HG03378 (cell line): ENCODE results near the gene TRIM44.
"Not testable (repeated sequence)": the region's sequence is repeated elsewhere in the genome, so short reads cannot be mapped to it uniquely, and the experiment has no call there.

ENCODE experiments used
- ATAC-seq: cut with Tn5 transposase; IDR thresholded peaks from one replicate; pipeline ENCODE4 v1.9.1; 2021; ENCODE audit warnings: mild to moderate bottlenecking, moderate library complexity; ENCODE audit not compliant: unreplicated experiment

The TRIM44 gene

GRCh38 chr11:35846874-35847273 is 184.3 kb downstream of the TRIM44 start:
- ATAC-seq = no peak

- no peak for ATAC-seq
Observed at GRCh38 chr11:35847473-35847872, 184.9 kb downstream of the TRIM44 start.

GRCh38 chr11:35848616-35849015 is 186.0 kb downstream of the TRIM44 start:
- ATAC-seq = no peak

GRCh38 chr11:35850191-35850590 is 187.6 kb downstream of the TRIM44 start:
- no peak for ATAC-seq

GRCh38 chr11:35851342-35851741 is 188.8 kb downstream of the TRIM44 start:
- no peak for ATAC-seq

- no peak for ATAC-seq
Observed at GRCh38 chr11:35852056-35852455, 189.5 kb downstream of the TRIM44 start.

GRCh38 chr11:35853971-35854370 is 191.4 kb downstream of the TRIM44 start:
- no peak for ATAC-seq

GRCh38 chr11:35855671-35856070 is 193.1 kb downstream of the TRIM44 start:
- no peak for ATAC-seq

- no peak for ATAC-seq
Observed at GRCh38 chr11:35856259-35856658, 193.7 kb downstream of the TRIM44 start.

GRCh38 chr11:35856756-35857155 is 194.2 kb downstream of the TRIM44 start:
- no peak for ATAC-seq

- ATAC-seq = no peak
Observed at GRCh38 chr11:35857922-35858321, 195.3 kb downstream of the TRIM44 start.

- ATAC-seq = no peak
Observed at GRCh38 chr11:35859301-35859700, 196.7 kb downstream of the TRIM44 start.

GRCh38 chr11:35860194-35860593 is 197.6 kb downstream of the TRIM44 start:
- not testable (repeated sequence) for ATAC-seq

- no peak for ATAC-seq
Observed at GRCh38 chr11:35861191-35861590, 198.6 kb downstream of the TRIM44 start.

GRCh38 chr11:35862666-35863065 is 200.1 kb downstream of the TRIM44 start:
- no peak for ATAC-seq

GRCh38 chr11:35864131-35864530 is 201.6 kb downstream of the TRIM44 start:
- ATAC-seq = no peak

GRCh38 chr11:35866601-35867000 is 204.0 kb downstream of the TRIM44 start:
- ATAC-seq = no peak
